Measurements from ENCODE around the gene FBXW7. TPM values are rescaled to one million over a fixed set of nuclear protein-coding genes. Genes with fewer than 3 reads are reported as not detected.

FBXW7 gene
- total RNA-seq, 1 experiment from 2014 or later, result 27.1 TPM

DNA sequence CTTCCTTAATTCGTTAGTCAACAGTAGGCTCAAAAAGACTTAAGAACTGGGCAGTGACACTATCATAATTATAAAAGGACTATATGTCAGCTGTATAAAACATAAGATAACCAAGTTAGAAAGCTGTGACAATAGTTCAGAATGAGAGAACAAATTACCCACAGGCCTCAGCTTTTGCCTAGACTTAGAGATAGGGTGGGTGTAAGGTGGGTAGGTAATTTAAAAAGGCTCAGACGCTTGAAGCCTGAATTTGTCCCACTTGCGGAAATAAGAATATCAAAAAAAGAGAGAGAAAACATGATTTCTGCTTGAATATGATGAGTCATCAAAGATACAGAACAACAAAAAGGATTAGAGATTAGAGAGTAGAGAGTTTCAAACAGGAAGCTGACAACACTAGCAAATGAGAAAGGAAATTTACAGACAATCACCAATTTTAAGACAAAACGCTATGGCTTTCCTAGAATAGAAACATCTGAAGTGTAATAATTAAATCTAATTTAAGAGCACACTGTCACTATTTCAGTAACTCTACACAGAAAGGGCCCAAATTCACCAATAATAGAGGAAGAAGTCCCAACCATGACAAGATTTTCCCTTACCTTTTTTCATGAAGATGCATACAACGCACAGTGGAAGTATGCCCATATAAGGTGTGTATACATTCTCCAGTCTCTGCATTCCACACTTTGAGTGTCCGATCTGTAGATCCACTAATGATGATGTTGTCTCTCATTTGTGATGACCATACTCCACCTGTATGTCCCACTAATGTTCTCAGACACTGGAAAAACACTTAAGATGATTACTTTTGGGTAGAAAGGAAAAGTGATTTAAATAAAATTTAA, 208.1 kb downstream of the FBXW7 start:
- Mint-ChIP-seq H3K27me3 (ENCODE audit: low read depth) (no peaks in the 10 kb centered on the region), H3K4me1 (no peaks in the 10 kb centered on the region), H3K36me3 (ENCODE audit: insufficient read depth in 1 of 3, low read depth in 3 of 3) (peaks cover 0 to 13% (median 7%) of the 10 kb centered on the region in 3 experiments; a peak in 5 of 7 replicates), H3K4me3 (no peak overlapping the region), H3K9me3 (no peaks in the 10 kb centered on the region), H3K27ac (peak overlapping the region in 1 of 3 experiments; percentile 65; a peak in 1 of 7 replicates)
- Histone ChIP-seq H3K14ac (ENCODE audit: insufficient read depth, low read length) (no peak overlapping the region), H3K9ac (ENCODE audit: extremely low read depth, insufficient read length, low read length) (no peak overlapping the region), H2BK120ac (ENCODE audit: low read depth, low read length, poor library complexity, severe bottlenecking) (no peak overlapping the region), H4K20me1 (ENCODE audit: control insufficient read depth, insufficient read depth, insufficient read length) (no peaks in the 10 kb centered on the region), H3K56ac (ENCODE audit: insufficient read length, low read depth, low read length) (no peak overlapping the region), H4K91ac (ENCODE audit: insufficient read length, low read depth, low read length) (no peak overlapping the region), H3K27ac (ENCODE audit: insufficient read length, low read depth, low read length) (no peak overlapping the region), H4K8ac (replicated peaks; ENCODE audit: insufficient read length, low read depth, low read length) (no peak overlapping the region), H3K79me2 (ENCODE audit: insufficient read depth, low read length) (no peaks in the 10 kb centered on the region), H2BK5ac (ENCODE audit: insufficient read length, low read length) (no peak overlapping the region), H2AFZ (ENCODE audit: low read length) (no peak overlapping the region), H3K79me1 (ENCODE audit: insufficient read depth, low read depth, low read length, poor library complexity, severe bottlenecking) (no peaks in the 10 kb centered on the region), H3K4me1 (ENCODE audit: insufficient read depth, low read length) (no peaks in the 10 kb centered on the region), H4K5ac (ENCODE audit: insufficient read length, low read depth, low read length) (no peak overlapping the region), H3K18ac (ENCODE audit: insufficient read length, low read depth, low read length) (no peak overlapping the region), H3K9me3 (ENCODE audit: control insufficient read depth, low read depth, low read length) (no peaks in the 10 kb centered on the region), H3K4me2 (ENCODE audit: insufficient read depth, insufficient read length, low read length) (no peak overlapping the region), H3K23me2 (ENCODE audit: insufficient read length, low read depth, low read length, poor library complexity, severe bottlenecking) (no peaks in the 10 kb centered on the region), H2BK12ac (ENCODE audit: insufficient read length, low read depth, low read length) (no peak overlapping the region), H3K4ac (ENCODE audit: low read depth, low read length) (no peak overlapping the region), H3K27me3 (ENCODE audit: insufficient read depth, low read length) (no peaks in the 10 kb centered on the region), H2BK15ac (ENCODE audit: low read depth, low read length) (no peak overlapping the region), H3K23ac (ENCODE audit: insufficient read length, low read depth, low read length) (no peak overlapping the region), H2AK5ac (ENCODE audit: insufficient read length, low read length) (no peak overlapping the region), H2BK20ac (ENCODE audit: low read depth, low read length, poor library complexity, severe bottlenecking) (no peak overlapping the region), H3T11ph (ENCODE audit: low read length) (no peak overlapping the region)
- WGBS (ENCODE audit: extremely low coverage, insufficient read length, low lambda C conversion rate), result no CpG with 5 or more reads among the region's 6 CpGs
- no peak for DNase-seq
- TF ChIP-seq CTCF (conservative IDR thresholded peaks at IDR 0.05), result no peak
